GM13977 (cell line): ENCODE measurements around the gene ENOX2.

ENCODE experiments used
- DNase-seq: peaks from one replicate; pipeline ENCODE4 v3.0.0; 2012; ENCODE audit warnings: low spot score
- in situ Hi-C: fragments of 300-500 bp; cut with MboI; formaldehyde crosslinking; loops from one replicate; pipeline ENCODE4 v1.12.0; 2022; ENCODE audit warnings: low sequenced_read_pairs, low pct_unique_long_range_greater_than_20kb, mixed read lengths, inconsistent platforms; ENCODE audit not compliant: unreplicated experiment
- TF ChIP-seq, protein P1 (sequence below): IDR thresholded peaks from 2 replicates; pipeline ENCODE4 v1.5.1; 2012; ENCODE audit warnings: mild to moderate bottlenecking, control low read depth; ENCODE audit not compliant: insufficient read depth; ENCODE audit errors: extremely low read depth, missing control alignments

The ENOX2 gene

DNA sequence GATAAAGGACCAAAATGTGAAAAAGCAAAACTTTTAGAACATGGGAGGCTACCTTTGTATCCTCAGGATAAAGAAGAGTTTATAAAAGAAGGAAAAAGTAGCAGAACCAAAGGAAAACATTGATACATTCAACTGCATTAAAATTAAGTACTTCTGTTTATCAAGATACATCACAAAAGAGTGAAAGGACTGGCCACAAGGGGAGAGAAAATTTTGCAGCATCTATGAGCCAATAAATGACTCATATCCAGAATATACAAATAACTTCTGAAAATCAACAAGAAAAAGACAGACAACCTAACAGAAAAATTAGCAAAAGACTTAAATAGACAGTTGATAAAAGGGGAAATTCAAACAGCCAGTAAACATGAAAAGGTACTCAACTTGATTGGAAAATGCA is 324.1 kb downstream of the ENOX2 start:
- in situ Hi-C loops = loop anchor here (25.0 kb wide), 1 partner anchor 333 kb away; the partner anchor contains the start of gene ENOX2
- DNase-seq = no peak
- TF ChIP-seq, protein P1, sequence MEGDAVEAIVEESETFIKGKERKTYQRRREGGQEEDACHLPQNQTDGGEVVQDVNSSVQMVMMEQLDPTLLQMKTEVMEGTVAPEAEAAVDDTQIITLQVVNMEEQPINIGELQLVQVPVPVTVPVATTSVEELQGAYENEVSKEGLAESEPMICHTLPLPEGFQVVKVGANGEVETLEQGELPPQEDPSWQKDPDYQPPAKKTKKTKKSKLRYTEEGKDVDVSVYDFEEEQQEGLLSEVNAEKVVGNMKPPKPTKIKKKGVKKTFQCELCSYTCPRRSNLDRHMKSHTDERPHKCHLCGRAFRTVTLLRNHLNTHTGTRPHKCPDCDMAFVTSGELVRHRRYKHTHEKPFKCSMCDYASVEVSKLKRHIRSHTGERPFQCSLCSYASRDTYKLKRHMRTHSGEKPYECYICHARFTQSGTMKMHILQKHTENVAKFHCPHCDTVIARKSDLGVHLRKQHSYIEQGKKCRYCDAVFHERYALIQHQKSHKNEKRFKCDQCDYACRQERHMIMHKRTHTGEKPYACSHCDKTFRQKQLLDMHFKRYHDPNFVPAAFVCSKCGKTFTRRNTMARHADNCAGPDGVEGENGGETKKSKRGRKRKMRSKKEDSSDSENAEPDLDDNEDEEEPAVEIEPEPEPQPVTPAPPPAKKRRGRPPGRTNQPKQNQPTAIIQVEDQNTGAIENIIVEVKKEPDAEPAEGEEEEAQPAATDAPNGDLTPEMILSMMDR = no peak

DNA sequence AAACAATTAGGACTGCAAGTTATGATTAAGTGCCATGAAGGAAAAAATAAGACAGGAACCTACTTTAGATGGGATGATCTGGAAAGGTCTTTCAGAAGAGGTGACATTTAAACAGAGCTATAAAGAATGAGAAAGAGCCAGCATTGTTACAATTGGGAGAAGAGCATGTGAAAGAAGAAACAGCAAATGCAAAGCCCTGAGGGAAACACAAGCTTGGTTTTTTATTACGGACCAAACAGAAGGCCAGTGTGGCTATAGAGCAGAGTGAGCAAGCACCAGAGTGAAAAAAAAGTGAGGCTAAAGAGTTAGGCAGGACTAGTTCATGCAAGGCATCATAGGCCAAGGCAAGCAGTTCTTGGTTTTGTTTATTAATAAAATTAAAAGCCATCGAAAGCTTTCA is 325.6 kb downstream of the ENOX2 start:
- in situ Hi-C loops = loop anchor here (25.0 kb wide), 1 partner anchor 335 kb away; the partner anchor contains the start of gene ENOX2
- TF ChIP-seq, protein P1 = no peak
- DNase-seq = no peak

DNA sequence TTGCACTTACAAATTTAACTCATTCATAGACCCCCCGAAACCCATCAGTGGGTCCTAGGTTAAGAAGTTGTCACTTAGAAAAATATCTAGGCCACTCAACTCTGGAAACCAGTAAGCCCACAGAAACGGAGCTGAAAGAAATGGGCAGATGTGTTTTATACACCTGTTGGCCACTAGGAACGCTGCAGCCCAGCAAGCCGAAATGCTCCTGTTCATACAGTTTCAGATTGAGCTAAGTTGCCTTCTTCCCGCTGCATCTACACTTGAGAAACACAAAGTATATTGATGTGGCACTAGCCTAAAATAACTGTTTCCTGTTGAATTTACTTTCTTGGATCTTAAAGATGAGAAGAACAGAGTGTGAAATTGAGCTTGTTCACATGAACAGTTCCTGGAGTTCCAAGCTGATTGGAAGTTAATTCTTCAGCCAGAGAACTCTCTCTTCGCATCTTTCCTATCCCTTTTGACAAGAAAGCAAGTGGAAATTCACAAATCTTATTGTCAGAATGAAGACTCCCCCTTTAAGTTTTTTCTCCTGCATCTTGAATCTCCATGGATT is 327.1 kb downstream of the ENOX2 start:
- DNase-seq = peak; percentile 50
- in situ Hi-C loops = loop anchor here (25.0 kb wide), 1 partner anchor 336 kb away; the partner anchor contains the start of gene ENOX2
- TF ChIP-seq, protein P1 = peak; percentile 58
